H9 (cell line): Measurements from ENCODE around the gene IL12RB2. TPM values are rescaled to one million over a fixed set of nuclear protein-coding genes. Genes with fewer than 3 reads are reported as not detected.
"Not testable (repeated sequence)": the region's sequence is repeated elsewhere in the genome, so short reads cannot be mapped to it uniquely, and the experiment has no call there.

ENCODE experiments used
- DNase-seq: peaks from one replicate; pipeline ENCODE4 v3.0.0-alpha.2; 2017
- H2AFZ ChIP-seq: one replicate; pipeline ENCODE4 v1.6.1; 2013; ENCODE audit warnings: mild to moderate bottlenecking, low read length, control low read depth, moderate library complexity
- H2AK5ac ChIP-seq: 2 replicates; pipeline ENCODE4 v1.6.1; 2013; ENCODE audit warnings: low read length, control low read depth, mixed read lengths; ENCODE audit not compliant: insufficient read length
- H2BK120ac ChIP-seq: one replicate; pipeline ENCODE4 v1.6.1; 2013; ENCODE audit warnings: low read depth, mild to moderate bottlenecking, low read length, control low read depth, inconsistent platforms; ENCODE audit not compliant: poor library complexity, severe bottlenecking
- H2BK12ac ChIP-seq: 2 replicates; pipeline ENCODE4 v1.6.1; 2013; ENCODE audit warnings: low read length, control low read depth, mixed read lengths, low read depth; ENCODE audit not compliant: insufficient read length
- H2BK15ac ChIP-seq: 2 replicates; pipeline ENCODE4 v1.6.1; 2013; ENCODE audit warnings: low read depth, low read length, control low read depth
- H2BK20ac ChIP-seq: one replicate; pipeline ENCODE4 v1.6.1; 2013; ENCODE audit warnings: low read depth, mild to moderate bottlenecking, low read length, control low read depth, inconsistent platforms; ENCODE audit not compliant: poor library complexity, severe bottlenecking
- H2BK5ac ChIP-seq: 2 replicates; pipeline ENCODE4 v1.6.1; 2013; ENCODE audit warnings: low read length, control low read depth, mixed read lengths; ENCODE audit not compliant: insufficient read length
- H3K14ac ChIP-seq: 2 replicates; pipeline ENCODE4 v1.6.1; 2013; ENCODE audit warnings: low read length, control low read depth; ENCODE audit not compliant: insufficient read depth
- H3K18ac ChIP-seq: 2 replicates; pipeline ENCODE4 v1.6.1; 2013; ENCODE audit warnings: low read depth, mild to moderate bottlenecking, mixed read lengths, low read length, control low read depth; ENCODE audit not compliant: insufficient read length
- H3K23ac ChIP-seq: 2 replicates; pipeline ENCODE4 v1.6.1; 2013; ENCODE audit warnings: low read length, control low read depth, mixed read lengths, low read depth; ENCODE audit not compliant: insufficient read length
- H3K23me2 ChIP-seq: 2 replicates; pipeline ENCODE4 v1.6.1; 2013; ENCODE audit warnings: low read depth, mild to moderate bottlenecking, mixed read lengths, low read length, control low read depth; ENCODE audit not compliant: insufficient read length, poor library complexity, severe bottlenecking
- H3K27ac ChIP-seq: 2 replicates; pipeline ENCODE4 v1.5.1; 2013; ENCODE audit warnings: low read length, control low read depth, mixed read lengths, low read depth; ENCODE audit not compliant: insufficient read length
- H3K27me3 ChIP-seq: 2 replicates; pipeline ENCODE4 v1.6.1; 2013; ENCODE audit warnings: low read length, control low read depth, inconsistent platforms; ENCODE audit not compliant: insufficient read depth
- H3K4ac ChIP-seq: 2 replicates; pipeline ENCODE4 v1.6.1; 2013; ENCODE audit warnings: low read depth, mild to moderate bottlenecking, control low read depth, inconsistent platforms, low read length, moderate library complexity
- H3K4me1 ChIP-seq: 2 replicates; pipeline ENCODE4 v1.6.1; 2013; ENCODE audit warnings: low read length, control low read depth, inconsistent platforms; ENCODE audit not compliant: insufficient read depth
- H3K4me2 ChIP-seq: 2 replicates; pipeline ENCODE4 v1.6.1; 2013; ENCODE audit warnings: low read length, control low read depth, mixed read lengths; ENCODE audit not compliant: insufficient read length, insufficient read depth
- H3K56ac ChIP-seq: 2 replicates; pipeline ENCODE4 v1.6.1; 2013; ENCODE audit warnings: low read depth, mild to moderate bottlenecking, mixed read lengths, low read length, control low read depth; ENCODE audit not compliant: insufficient read length
- H3K79me1 ChIP-seq: 2 replicates; pipeline ENCODE4 v1.6.1; 2013; ENCODE audit warnings: low read depth, mild to moderate bottlenecking, moderate library complexity, low read length, control low read depth, inconsistent platforms; ENCODE audit not compliant: insufficient read depth, poor library complexity, severe bottlenecking
- H3K79me2 ChIP-seq: 2 replicates; pipeline ENCODE4 v1.6.1; 2013; ENCODE audit warnings: low read length, control low read depth, inconsistent platforms; ENCODE audit not compliant: insufficient read depth
- H3K9ac ChIP-seq: 2 replicates; pipeline ENCODE4 v1.6.1; 2013; ENCODE audit warnings: low read length, control low read depth, mixed read lengths; ENCODE audit not compliant: insufficient read length; ENCODE audit errors: extremely low read depth
- H3K9me3 ChIP-seq: one replicate; pipeline ENCODE4 v1.6.1; 2013; ENCODE audit warnings: low read depth, low read length, inconsistent platforms; ENCODE audit not compliant: control insufficient read depth
- H3T11ph ChIP-seq: one replicate; pipeline ENCODE4 v1.6.1; 2013; ENCODE audit warnings: mild to moderate bottlenecking, low read length, control low read depth, inconsistent platforms
- H4K20me1 ChIP-seq: one replicate; pipeline ENCODE4 v1.6.1; 2013; ENCODE audit not compliant: control insufficient read depth, insufficient read length, insufficient read depth
- H4K5ac ChIP-seq: 2 replicates; pipeline ENCODE4 v1.6.1; 2013; ENCODE audit warnings: low read depth, mild to moderate bottlenecking, mixed read lengths, low read length, control low read depth; ENCODE audit not compliant: insufficient read length
- H4K8ac ChIP-seq: replicated peaks from 2 replicates; pipeline ENCODE4 v1.6.1; 2013; ENCODE audit warnings: low read length, control low read depth, mixed read lengths, low read depth; ENCODE audit not compliant: insufficient read length
- H4K91ac ChIP-seq: 2 replicates; pipeline ENCODE4 v1.6.1; 2013; ENCODE audit warnings: low read depth, mild to moderate bottlenecking, moderate library complexity, mixed read lengths, low read length, control low read depth; ENCODE audit not compliant: insufficient read length
- H3K27ac Mint-ChIP-seq, 3 experiments: 2 replicates in 2 of 3; 3 replicates in 1 of 3; pipeline ENCODE4 v1.8.0; 2020 to 2021; ENCODE audit warnings: mixed read lengths in 3 of 3, mild to moderate bottlenecking in 1 of 3, moderate library complexity in 1 of 3
- H3K27me3 Mint-ChIP-seq: 2 replicates; pipeline ENCODE4 v1.8.0; 2021; ENCODE audit warnings: low read depth, mild to moderate bottlenecking, moderate library complexity, mixed read lengths
- H3K36me3 Mint-ChIP-seq, 3 experiments: 2 replicates in 2 of 3; 3 replicates in 1 of 3; pipeline ENCODE4 v1.8.0; 2020 to 2021; ENCODE audit warnings: low read depth in 3 of 3, mixed read lengths in 3 of 3; ENCODE audit not compliant: insufficient read depth in 1 of 3
- H3K4me1 Mint-ChIP-seq, 2 experiments: 2 replicates each; pipeline ENCODE4 v1.8.0; 2020; ENCODE audit warnings: mixed read lengths in 2 of 2
- H3K4me3 Mint-ChIP-seq, 2 experiments: 2 replicates in 1 of 2; 3 replicates in 1 of 2; pipeline ENCODE4 v1.8.0; 2020 to 2021; ENCODE audit warnings: mild to moderate bottlenecking in 2 of 2, mixed read lengths in 2 of 2, moderate library complexity in 1 of 2
- H3K9me3 Mint-ChIP-seq, 2 experiments: 2 replicates in 1 of 2; 3 replicates in 1 of 2; pipeline ENCODE4 v1.8.0; 2020; ENCODE audit warnings: mild to moderate bottlenecking in 2 of 2, mixed read lengths in 2 of 2, moderate library complexity in 1 of 2
- WGBS: extraction: QIAGEN DNeasy Blood & Tissue Kit; methylation state at CpG from one replicate; pipeline ENCODE4 v1.1.7; 2013; ENCODE audit warnings: missing lambda C conversion rate, low lambda C conversion rate, mixed read lengths; ENCODE audit not compliant: insufficient read length; ENCODE audit errors: extremely low coverage; 5-methylcytosine and 5-hydroxymethylcytosine counted together
- total RNA-seq: library from RNA; stranded (reverse); gene quantifications from 2 replicates; pipeline ENCODE4 v1.2.1, GENCODE V29; 2021
- TF ChIP-seq, protein P1 (sequence below): fragments of 200-600 bp; sonication (generic); conservative IDR thresholded peaks from 3 replicates; pipeline ENCODE4 v1.8.0; 2021; ENCODE audit warnings: antibody characterized with exemption, mild to moderate bottlenecking

The IL12RB2 gene
- total RNA-seq, 1 experiment from 2014 or later, result 0.77 TPM

DNA sequence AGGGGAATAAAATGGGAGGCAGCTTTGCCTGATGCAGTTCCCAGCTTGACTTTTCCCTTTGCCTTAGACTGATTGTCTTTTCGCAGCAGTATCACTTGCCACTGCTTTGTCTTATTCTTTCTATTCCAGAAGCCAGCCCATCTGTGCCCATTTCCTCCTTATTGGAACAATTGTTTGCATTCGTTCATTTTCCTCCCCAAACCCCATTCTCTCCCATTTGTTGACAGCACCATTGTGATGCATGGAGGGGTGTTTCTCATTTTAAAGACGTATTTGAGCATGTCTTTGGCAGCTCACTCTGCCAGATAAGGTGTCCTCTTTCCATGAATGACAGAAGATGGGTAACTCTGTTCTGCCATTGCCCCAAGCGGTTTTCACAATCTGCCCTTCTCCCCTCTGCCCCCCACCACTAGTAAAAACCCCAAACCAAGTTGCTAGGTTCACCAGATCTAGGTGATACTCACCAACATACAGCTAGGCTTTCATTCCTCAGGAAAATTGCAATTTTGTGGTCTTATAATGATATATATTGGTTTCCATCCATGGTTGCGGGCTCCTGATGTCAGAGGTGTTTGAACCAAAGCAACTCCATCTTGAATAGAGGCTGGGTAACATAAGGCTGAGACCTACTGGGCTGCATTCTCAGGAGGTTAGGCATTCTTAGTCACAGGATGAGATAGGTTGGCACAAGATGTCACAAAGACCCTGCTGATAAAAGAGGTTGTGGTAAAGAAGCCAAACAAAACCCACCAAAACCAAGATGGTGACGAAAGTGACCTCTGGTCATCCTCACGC, 91.7 kb downstream of the IL12RB2 start:
- Histone ChIP-seq H3K9me3 (no peaks in the 10 kb centered on the region), H4K20me1 (no peaks in the 10 kb centered on the region), H4K91ac (no peak overlapping the region), H3K27ac (peak overlapping the region; percentile 34), H2BK120ac (no peak overlapping the region), H3K56ac (no peak overlapping the region), H3K9ac (no peak overlapping the region), H3K23ac (no peak overlapping the region), H3K79me2 (no peaks in the 10 kb centered on the region), H3K27me3 (no peaks in the 10 kb centered on the region), H4K8ac (no peak overlapping the region), H3K14ac (no peak overlapping the region), H3K4me1 (peaks cover 9% of the 10 kb centered on the region; the same call in 1 of the 2 replicates), H2BK5ac (no peak overlapping the region), H2AFZ (no peak overlapping the region), H3K23me2 (no peaks in the 10 kb centered on the region), H2BK12ac (no peak overlapping the region), H3K18ac (no peak overlapping the region), H2AK5ac (no peak overlapping the region), H3K4ac (no peak overlapping the region), H2BK15ac (no peak overlapping the region), H3K4me2 (peak overlapping the region; percentile 29), H2BK20ac (no peak overlapping the region), H4K5ac (no peak overlapping the region), H3T11ph (no peak overlapping the region), H3K79me1 (no peaks in the 10 kb centered on the region)
- peak overlapping the region; percentile 21 to 25; a peak in 2 of 5 replicates for H3K4me3 Mint-ChIP-seq
- H3K27ac Mint-ChIP-seq, result peak overlapping the region; percentile 35 to 93 (median 70); a peak in 6 of 7 replicates
- TF ChIP-seq, protein P1, sequence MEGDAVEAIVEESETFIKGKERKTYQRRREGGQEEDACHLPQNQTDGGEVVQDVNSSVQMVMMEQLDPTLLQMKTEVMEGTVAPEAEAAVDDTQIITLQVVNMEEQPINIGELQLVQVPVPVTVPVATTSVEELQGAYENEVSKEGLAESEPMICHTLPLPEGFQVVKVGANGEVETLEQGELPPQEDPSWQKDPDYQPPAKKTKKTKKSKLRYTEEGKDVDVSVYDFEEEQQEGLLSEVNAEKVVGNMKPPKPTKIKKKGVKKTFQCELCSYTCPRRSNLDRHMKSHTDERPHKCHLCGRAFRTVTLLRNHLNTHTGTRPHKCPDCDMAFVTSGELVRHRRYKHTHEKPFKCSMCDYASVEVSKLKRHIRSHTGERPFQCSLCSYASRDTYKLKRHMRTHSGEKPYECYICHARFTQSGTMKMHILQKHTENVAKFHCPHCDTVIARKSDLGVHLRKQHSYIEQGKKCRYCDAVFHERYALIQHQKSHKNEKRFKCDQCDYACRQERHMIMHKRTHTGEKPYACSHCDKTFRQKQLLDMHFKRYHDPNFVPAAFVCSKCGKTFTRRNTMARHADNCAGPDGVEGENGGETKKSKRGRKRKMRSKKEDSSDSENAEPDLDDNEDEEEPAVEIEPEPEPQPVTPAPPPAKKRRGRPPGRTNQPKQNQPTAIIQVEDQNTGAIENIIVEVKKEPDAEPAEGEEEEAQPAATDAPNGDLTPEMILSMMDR, result no peak
- peaks cover 12 to 30% (median 20%) of the 10 kb centered on the region in 3 experiments for H3K36me3 Mint-ChIP-seq
- H3K27me3 Mint-ChIP-seq, result no peaks in the 10 kb centered on the region
- WGBS, result no CpG with 5 or more reads among the region's 7 CpGs
- H3K9me3 Mint-ChIP-seq, result no peaks in the 10 kb centered on the region; a peak in 1 of 5 replicates
- H3K4me1 Mint-ChIP-seq, result peaks cover 27 to 31% of the 10 kb centered on the region in 2 experiments
- DNase-seq, result no peak

- not testable (repeated sequence) for H4K20me1 ChIP-seq, H3K23me2 ChIP-seq, H3K23ac ChIP-seq, H2BK12ac ChIP-seq, H3K14ac ChIP-seq, H3K4me2 ChIP-seq, H3K27me3 Mint-ChIP-seq, H3K4me3 Mint-ChIP-seq, H3K27me3 ChIP-seq, H2BK120ac ChIP-seq, H4K5ac ChIP-seq, H4K8ac ChIP-seq, H3K4ac ChIP-seq, H3K9me3 Mint-ChIP-seq, H3K9ac ChIP-seq, H2BK15ac ChIP-seq, H4K91ac ChIP-seq, H3T11ph ChIP-seq, H3K9me3 ChIP-seq, H3K27ac ChIP-seq, H3K79me2 ChIP-seq, H3K4me1 ChIP-seq, H3K18ac ChIP-seq, H2BK5ac ChIP-seq, H3K79me1 ChIP-seq, H2AFZ ChIP-seq, H3K56ac ChIP-seq, H2BK20ac ChIP-seq, DNase-seq, H2AK5ac ChIP-seq
- no CpG with 5 or more reads among the region's 12 CpGs for WGBS
- Mint-ChIP-seq H3K36me3 (peaks cover 14 to 30% (median 20%) of the 10 kb centered on the region in 3 experiments), H3K27ac (peak overlapping the region; percentile 25 to 74 (median 71); a peak in 5 of 7 replicates), H3K4me1 (peaks cover 27 to 31% of the 10 kb centered on the region in 2 experiments)
These were observed 92.5 kb downstream of the IL12RB2 start for GRCh38 chr1:67400029-67400786.
